Mucosa of descending colon (tissue), 3 donors: ENCODE data around the gene TCERG1L. TPM values are rescaled to one million over a fixed set of nuclear protein-coding genes. Genes with fewer than 3 reads are reported as not detected.

Experiments
- ATAC-seq: fragments of 200-7000 bp; cut with Tn5 transposase; one replicate; pipeline ENCODE4 v1.9.1; 2020; ENCODE audit warnings: mild to moderate bottlenecking, moderate library complexity
- DNase-seq, 3 donors: peaks; one replicate each; pipeline ENCODE4 v3.0.0-alpha.2; 2020
- H3K36me3 ChIP-seq: fragments of 200-600 bp; one replicate; pipeline ENCODE4 v1.8.0; 2021; ENCODE audit warnings: low read depth, mild to moderate bottlenecking
- H3K4me1 ChIP-seq: fragments of 200-600 bp; one replicate; pipeline ENCODE4 v1.8.0; 2021; ENCODE audit warnings: low read depth, mild to moderate bottlenecking
- H3K4me3 ChIP-seq: fragments of 200-600 bp; one replicate; pipeline ENCODE4 v1.8.0; 2021; ENCODE audit warnings: mild to moderate bottlenecking
- H3K9me3 ChIP-seq: fragments of 200-600 bp; one replicate; pipeline ENCODE4 v1.8.0; 2021; ENCODE audit warnings: mild to moderate bottlenecking
- intact Hi-C, 2 donors: fragments of 100-400 bp; cut with DNase I in 1 of 2; cut with micrococcal nuclease in 1 of 2; formaldehyde crosslinking; loops; one replicate each; pipeline versions ENCODE4 v1.11.0 to v1.11.1; 2022; cut with DNase I, micrococcal nuclease
- total RNA-seq, 3 donors: library from RNA; stranded (reverse); fragmentation: NEBNext Ultra II Directional in 2 of 3; extraction: Animal tissue kit (Norgen Biotek cat#: 25700) in 2 of 3; gene quantifications; one replicate each; pipeline versions ENCODE4 v1.2.1 to v1.2.4, GENCODE V29; 2021 to 2023
- TF ChIP-seq, protein P1 (sequence below): fragments of 200-600 bp; IDR thresholded peaks from one replicate; pipeline ENCODE4 v1.8.0; 2022; ENCODE audit warnings: antibody characterized with exemption, mild to moderate bottlenecking
- donor health status: DM: no; HTN: no; CAD: no; lungs with moderate emphysema.
- donor health status: DM: no; HTN: no; CAD: no.
- donor health status: DM: no; HTN: yes; CAD: no.

Gene TCERG1L
- total RNA-seq, 3 donors from 2014 or later, result not detected

DNA sequence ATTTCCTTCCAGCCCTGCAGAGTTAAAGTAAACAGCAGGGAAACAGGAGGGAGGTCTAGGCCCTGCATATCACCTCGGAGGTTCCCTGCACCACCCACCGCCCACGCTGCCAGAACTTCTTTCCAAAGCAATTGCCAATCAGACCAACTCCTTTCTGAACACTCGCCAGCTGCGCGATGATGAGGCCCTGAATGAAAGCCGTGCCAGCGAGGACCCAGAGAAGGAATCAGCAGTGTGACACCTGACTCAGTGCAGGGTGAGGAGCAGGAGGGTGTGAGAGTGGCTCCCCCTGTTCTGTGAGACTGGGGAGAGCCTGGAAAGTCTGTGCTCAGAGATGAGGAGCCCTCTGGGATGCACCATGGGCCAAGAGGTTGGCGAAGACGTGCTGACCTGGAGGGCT is 3.3 kb upstream of the TCERG1L start:
- Histone ChIP-seq H3K4me3 (no peak overlapping the region), H3K9me3 (peaks cover 4% of the 10 kb centered on the region), H3K4me1 (no peaks in the 10 kb centered on the region), H3K36me3 (no peaks in the 10 kb centered on the region)
- DNase-seq (no peak), ATAC-seq (no peak)
- TF ChIP-seq, protein P1, sequence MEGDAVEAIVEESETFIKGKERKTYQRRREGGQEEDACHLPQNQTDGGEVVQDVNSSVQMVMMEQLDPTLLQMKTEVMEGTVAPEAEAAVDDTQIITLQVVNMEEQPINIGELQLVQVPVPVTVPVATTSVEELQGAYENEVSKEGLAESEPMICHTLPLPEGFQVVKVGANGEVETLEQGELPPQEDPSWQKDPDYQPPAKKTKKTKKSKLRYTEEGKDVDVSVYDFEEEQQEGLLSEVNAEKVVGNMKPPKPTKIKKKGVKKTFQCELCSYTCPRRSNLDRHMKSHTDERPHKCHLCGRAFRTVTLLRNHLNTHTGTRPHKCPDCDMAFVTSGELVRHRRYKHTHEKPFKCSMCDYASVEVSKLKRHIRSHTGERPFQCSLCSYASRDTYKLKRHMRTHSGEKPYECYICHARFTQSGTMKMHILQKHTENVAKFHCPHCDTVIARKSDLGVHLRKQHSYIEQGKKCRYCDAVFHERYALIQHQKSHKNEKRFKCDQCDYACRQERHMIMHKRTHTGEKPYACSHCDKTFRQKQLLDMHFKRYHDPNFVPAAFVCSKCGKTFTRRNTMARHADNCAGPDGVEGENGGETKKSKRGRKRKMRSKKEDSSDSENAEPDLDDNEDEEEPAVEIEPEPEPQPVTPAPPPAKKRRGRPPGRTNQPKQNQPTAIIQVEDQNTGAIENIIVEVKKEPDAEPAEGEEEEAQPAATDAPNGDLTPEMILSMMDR, result no peak
- intact Hi-C loops, result no loop called here

DNA sequence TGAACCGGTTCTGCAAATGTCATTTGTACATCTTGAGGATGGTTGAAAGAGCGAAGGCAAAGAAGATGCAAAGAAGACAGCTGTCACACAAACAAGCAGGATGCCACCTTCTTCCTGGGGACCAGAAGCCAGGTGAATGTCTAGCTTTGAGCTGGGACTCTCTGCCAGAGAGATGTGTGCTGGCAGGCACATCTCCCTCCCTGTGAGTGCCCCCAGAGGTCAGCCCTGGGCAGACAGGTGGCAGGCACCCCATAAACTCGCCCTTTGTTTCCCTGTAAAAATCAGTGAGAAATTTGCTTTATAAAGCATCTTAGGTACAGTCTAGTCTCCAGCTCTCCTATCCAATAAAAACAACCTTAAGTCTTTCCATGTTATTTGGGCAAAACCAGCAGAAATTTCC is 2.6 kb upstream of the TCERG1L start:
- H3K36me3 ChIP-seq, result no peaks in the 10 kb centered on the region
- H3K4me3 ChIP-seq, result no peak overlapping the region
- H3K4me1 ChIP-seq, result no peaks in the 10 kb centered on the region
- TF ChIP-seq, protein P1, result no peak
- no peak for ATAC-seq
- intact Hi-C loops, result no loop called here
- peaks cover 4% of the 10 kb centered on the region for H3K9me3 ChIP-seq
- no peak for DNase-seq

DNA sequence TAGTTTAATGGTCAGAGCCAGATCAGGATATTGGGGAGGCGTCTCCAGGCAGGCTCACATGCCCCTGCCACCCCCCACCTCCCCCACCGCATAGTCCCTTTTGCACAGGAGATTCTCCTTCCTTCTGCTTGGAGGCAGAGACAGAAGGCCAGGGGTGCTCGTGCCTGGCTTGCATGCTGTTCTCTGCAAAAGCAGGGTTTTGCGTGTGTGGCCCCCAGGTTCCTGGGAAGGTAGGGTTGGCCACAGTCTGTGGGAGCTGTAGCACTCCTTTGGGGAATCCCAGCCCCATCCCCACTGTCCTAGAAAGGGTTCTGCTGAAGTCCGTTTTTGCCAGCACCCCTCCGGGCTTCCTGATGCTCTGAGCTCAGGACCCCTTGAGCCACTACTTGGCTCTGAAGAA is 1.9 kb upstream of the TCERG1L start:
- TF ChIP-seq, protein P1, result no peak
- intact Hi-C loops, result no loop called here
- Histone ChIP-seq H3K9me3 (peaks cover 4% of the 10 kb centered on the region), H3K4me3 (no peak overlapping the region), H3K4me1 (no peaks in the 10 kb centered on the region), H3K36me3 (no peaks in the 10 kb centered on the region)
- no peak for ATAC-seq
- no peak for DNase-seq

DNA sequence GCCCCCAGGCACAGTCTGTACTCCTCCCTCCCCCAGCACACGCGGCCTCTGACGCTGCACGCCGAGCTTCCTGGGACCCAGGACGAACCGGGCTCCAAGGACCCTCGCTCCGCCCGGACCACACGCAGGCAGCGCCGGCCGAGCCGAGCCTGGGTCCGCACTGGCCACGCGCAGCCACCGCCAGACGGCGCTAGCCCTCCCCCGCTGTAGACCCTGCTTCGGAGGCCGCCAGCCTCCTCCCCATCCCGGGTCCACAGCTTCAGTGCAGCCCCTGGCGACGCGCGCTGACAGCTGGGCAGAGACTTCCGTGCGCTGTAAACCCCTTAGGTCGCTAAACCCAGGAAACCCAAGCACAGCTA is 936 bp upstream of the TCERG1L start:
- peak; percentile 21 for ATAC-seq
- TF ChIP-seq, protein P1, result no peak
- no peak for DNase-seq
- H3K4me3 ChIP-seq, result no peak overlapping the region
- no peaks in the 10 kb centered on the region for H3K4me1 ChIP-seq
- H3K36me3 ChIP-seq, result no peaks in the 10 kb centered on the region
- intact Hi-C loops, result no loop called here
- H3K9me3 ChIP-seq, result peaks cover 4% of the 10 kb centered on the region

DNA sequence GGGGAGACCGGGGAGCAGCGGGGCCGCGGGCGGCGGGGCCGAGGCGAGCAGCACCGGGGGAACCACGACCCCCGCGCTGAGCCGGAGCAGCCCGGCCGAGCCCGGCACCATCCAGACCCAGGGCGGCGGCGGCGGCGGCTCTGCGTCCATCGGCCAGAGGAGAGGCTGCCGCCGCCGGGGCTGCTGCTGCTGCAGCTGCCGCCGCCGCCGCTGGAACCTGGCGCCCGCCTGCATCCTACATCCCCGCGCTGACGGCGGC is 190 bp downstream of the TCERG1L start:
- Histone ChIP-seq H3K9me3 (peaks cover 4% of the 10 kb centered on the region), H3K4me1 (no peaks in the 10 kb centered on the region), H3K4me3 (no peak overlapping the region), H3K36me3 (no peaks in the 10 kb centered on the region)
- ATAC-seq (no peak), DNase-seq (no peak)
- TF ChIP-seq, protein P1, result no peak
- intact Hi-C loops, result no loop called here

DNA sequence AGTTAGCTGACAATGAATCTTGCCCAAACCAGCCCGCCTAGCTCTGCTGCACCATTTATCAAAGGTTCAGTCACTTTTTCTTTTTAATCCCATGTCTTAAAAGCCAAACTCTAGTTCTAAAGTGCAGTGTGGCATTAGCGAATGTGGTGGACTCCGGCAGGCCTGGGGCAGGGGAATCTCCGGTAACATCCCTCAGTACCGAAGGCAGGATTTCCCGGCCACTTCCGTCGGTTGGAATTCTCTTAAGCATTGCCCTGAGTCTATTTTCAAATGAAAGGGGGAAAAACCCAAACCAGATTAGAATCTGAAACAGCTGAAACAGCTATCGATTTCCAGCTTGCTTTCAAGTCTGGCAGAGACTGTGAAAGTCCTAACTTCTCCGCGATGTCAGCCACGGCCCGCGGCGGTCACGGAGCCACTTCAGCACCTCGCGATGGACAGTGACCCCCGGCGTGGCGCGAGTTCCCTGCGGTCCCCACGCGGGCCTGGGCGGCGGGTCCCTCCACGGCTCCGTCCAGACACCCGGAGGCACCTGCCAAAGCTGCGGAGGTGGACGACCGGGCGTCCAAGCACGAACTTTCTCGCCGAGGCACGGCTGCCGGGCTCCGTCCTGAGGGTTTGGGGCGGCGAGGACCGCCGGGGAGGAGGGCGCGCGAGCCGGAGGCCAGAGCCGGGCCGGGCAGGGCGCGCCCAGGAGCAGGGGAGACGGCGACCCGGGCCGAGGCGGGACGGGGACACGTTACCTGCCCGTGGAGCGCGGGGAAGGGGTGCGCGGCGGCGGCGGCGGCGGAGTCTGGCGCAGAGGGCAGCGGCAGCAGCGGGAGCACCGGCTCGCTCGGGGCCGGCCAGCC is 745 bp downstream of the TCERG1L start:
- intact Hi-C loops, result no loop called here
- DNase-seq (no peak), ATAC-seq (no peak)
- Histone ChIP-seq H3K9me3 (peaks cover 4% of the 10 kb centered on the region), H3K4me3 (no peak overlapping the region), H3K4me1 (no peaks in the 10 kb centered on the region), H3K36me3 (no peaks in the 10 kb centered on the region)
- TF ChIP-seq, protein P1, result no peak
